ENCODE measurements around the gene BORCS8. TPM values are rescaled to one million over a fixed set of nuclear protein-coding genes. Genes with fewer than 3 reads are reported as not detected.
"Not testable (repeated sequence)": the region's sequence is repeated elsewhere in the genome, so short reads cannot be mapped to it uniquely, and the experiment has no call there.

The BORCS8 gene
- polyA plus RNA-seq, 2 of the 4 experiments (the other 2 are of a cell fraction) = 9.1 to 10.6 TPM

DNA sequence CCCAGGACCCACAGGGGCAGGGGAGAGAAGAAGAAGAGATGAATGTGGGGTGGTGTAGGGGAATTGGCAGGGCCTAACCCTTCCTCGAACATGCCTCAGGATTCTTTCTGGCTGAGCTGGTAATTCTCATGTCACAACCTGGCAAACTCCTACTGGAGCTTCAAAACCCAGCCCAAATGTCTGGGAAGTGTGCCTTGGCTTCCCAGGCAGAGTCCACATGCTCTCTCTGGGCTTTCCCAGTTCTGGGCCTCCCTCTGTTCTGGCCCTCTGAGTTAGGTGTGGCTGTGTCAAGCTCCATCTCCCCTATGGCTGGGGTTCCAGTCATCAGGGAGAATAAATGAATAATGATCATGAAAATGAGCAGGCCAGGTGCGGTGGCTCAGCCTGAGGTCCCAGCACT is 42.5 kb downstream of the BORCS8 start:
- WGBS (ENCODE audit: missing lambda C conversion rate) = 58% methylated on average over 2 of the region's 2 CpGs
- FAIRE-seq (no peak), ATAC-seq (no peak), DNase-seq (ENCODE audit: low read depth in 1 of 2, low spot score in 1 of 2) (no peak)
- H3K9me3 ChIP-seq = no peaks in the 10 kb centered on the region
- H3K27ac ChIP-seq = no peak overlapping the region
- no peaks in the 10 kb centered on the region for H3K4me1 ChIP-seq
- H3K4me2 ChIP-seq = no peak overlapping the region
- CTCF ChIA-PET = interaction anchor here (1.8 kb wide), 1 partner anchor 25 kb away, joined by 7 read pairs; no protein-coding TSS in a partner anchor
- POLR2A ChIA-PET = no interaction called here
- TF ChIP-seq RNF2 (IDR thresholded peaks at IDR 0.05; ENCODE audit: borderline replicate concordance, low read depth) (no peak), PHF8 (IDR thresholded peaks at IDR 0.05; ENCODE audit: borderline replicate concordance, low read depth) (no peak), RCOR1 (IDR thresholded peaks at IDR 0.05; ENCODE audit: low read depth, low read length) (no peak), GATA3 (IDR thresholded peaks at IDR 0.05; ENCODE audit: borderline replicate concordance) (no peak), HEYL (CRISPR knock-in tag; IDR thresholded peaks at IDR 0.05) (no peak)
- TF ChIP-seq, protein P1, sequence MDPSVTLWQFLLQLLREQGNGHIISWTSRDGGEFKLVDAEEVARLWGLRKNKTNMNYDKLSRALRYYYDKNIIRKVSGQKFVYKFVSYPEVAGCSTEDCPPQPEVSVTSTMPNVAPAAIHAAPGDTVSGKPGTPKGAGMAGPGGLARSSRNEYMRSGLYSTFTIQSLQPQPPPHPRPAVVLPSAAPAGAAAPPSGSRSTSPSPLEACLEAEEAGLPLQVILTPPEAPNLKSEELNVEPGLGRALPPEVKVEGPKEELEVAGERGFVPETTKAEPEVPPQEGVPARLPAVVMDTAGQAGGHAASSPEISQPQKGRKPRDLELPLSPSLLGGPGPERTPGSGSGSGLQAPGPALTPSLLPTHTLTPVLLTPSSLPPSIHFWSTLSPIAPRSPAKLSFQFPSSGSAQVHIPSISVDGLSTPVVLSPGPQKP (IDR thresholded peaks at IDR 0.05; ENCODE audit: low read depth, low read length) = no peak
- TF ChIP-seq, protein P2, sequence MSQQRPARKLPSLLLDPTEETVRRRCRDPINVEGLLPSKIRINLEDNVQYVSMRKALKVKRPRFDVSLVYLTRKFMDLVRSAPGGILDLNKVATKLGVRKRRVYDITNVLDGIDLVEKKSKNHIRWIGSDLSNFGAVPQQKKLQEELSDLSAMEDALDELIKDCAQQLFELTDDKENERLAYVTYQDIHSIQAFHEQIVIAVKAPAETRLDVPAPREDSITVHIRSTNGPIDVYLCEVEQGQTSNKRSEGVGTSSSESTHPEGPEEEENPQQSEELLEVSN (IDR thresholded peaks at IDR 0.05; ENCODE audit: borderline replicate concordance, low read depth) = no peak
- H3K4me3 ChIP-seq = no peak overlapping the region

DNA sequence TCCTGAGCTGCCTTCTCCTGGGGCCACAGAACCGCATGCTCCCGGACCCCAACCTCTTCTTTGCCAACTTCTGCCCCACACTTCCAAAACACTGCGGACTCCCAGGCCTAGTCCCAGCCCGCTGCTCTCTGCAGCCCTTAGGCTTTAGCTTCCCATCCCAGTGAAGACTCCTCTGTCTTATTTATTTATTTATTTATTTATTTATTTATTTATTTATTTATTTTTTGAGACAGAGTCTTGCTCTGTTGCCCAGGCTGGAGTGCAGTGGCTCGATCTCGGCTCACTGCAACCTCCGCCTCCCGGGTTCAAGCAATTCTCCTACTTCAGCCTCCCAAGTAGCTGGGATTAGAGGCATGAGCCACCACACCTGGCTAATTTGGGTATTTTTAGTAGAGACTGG is 43.4 kb downstream of the BORCS8 start:
- FAIRE-seq; POLR2A ChIA-PET; DNase-seq (ENCODE audit: low read depth in 1 of 2, low spot score in 1 of 2); H3K4me1 ChIP-seq; H3K4me2 ChIP-seq; H3K9me3 ChIP-seq; ATAC-seq; H3K4me3 ChIP-seq; H3K27ac ChIP-seq: not testable (repeated sequence)
- CTCF ChIA-PET = interaction anchor here (1.4 to 2.3 kb wide), 4 partner anchors 9 to 342 kb away, joined by 4 to 11 read pairs (median 8); no protein-coding TSS in a partner anchor
- 93% methylated on average over 8 of the region's 8 CpGs for WGBS (ENCODE audit: missing lambda C conversion rate)
- peak; percentile 74 for TF ChIP-seq ZC3H11A (IDR thresholded peaks at IDR 0.05)

DNA sequence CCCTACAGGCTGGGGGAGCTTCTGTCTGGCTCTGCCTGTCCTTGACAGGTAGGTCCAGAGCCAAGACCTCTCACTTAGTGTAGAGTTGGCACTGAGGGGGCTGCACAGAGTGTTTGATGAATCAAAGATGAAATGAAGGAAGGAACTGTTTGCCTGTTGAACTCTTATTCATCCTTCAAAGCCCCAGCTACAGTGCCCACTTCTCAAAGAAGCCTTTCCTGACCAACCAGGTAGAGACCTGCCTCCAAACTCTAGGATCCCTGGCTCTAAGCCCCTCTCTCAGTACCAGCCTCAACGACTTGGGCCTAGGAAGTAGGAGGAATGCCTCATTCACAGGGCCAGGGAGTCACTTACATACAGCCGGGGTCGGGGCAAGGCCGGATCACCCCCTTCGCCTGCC is 44.6 kb downstream of the BORCS8 start:
- CTCF ChIA-PET = interaction anchor here (0.5 to 2.8 kb wide), 11 partner anchors 8 to 343 kb away, joined by 3 to 21 read pairs (median 4); no protein-coding TSS in a partner anchor
- no peak for ATAC-seq

DNA sequence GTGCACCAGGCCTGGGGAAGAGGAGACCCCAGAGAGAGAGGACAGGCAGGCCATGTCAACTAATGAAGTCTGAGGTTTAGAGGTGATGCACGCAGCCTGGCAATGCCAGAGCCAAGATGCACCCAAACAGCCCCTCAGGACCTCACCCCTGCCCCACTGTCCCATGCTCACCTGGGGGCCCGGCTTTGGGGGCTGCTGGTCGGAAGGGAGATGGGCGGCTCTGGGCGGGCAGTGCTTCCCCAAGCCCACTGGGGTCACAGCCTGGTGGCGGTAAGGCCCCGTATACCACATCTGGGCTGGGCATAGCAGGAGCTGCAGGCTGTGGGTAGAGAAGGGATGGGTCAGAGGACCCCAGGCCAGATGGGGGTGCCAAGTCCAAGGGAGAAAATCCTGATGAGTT is 45.1 kb downstream of the BORCS8 start:
- ChIA-PET CTCF (interaction anchor here (0.5 to 2.8 kb wide), 12 partner anchors 9 to 343 kb away, joined by 3 to 21 read pairs (median 5); no protein-coding TSS in a partner anchor), POLR2A (no interaction called here)
- DNase-seq (ENCODE audit: low read depth in 1 of 2, low spot score in 1 of 2) (no peak), FAIRE-seq (no peak), ATAC-seq (no peak)
- H3K9me3 ChIP-seq = no peaks in the 10 kb centered on the region
- WGBS (ENCODE audit: missing lambda C conversion rate) = 100% methylated on average over 1 of the region's 7 CpGs
- H3K4me2 ChIP-seq = no peak overlapping the region
- H3K4me1 ChIP-seq = no peaks in the 10 kb centered on the region
- H3K4me3 ChIP-seq = no peak overlapping the region
- no peak overlapping the region for H3K27ac ChIP-seq
- no peak for TF ChIP-seq CHD4 (IDR thresholded peaks at IDR 0.05; ENCODE audit: borderline replicate concordance)
- no peak for TF ChIP-seq BHLHE40 (IDR thresholded peaks at IDR 0.05; ENCODE audit: low read depth, low read length)
- TF ChIP-seq ZNF302 (CRISPR knock-in tag; IDR thresholded peaks at IDR 0.05) = no peak
- TF ChIP-seq, protein P3, sequence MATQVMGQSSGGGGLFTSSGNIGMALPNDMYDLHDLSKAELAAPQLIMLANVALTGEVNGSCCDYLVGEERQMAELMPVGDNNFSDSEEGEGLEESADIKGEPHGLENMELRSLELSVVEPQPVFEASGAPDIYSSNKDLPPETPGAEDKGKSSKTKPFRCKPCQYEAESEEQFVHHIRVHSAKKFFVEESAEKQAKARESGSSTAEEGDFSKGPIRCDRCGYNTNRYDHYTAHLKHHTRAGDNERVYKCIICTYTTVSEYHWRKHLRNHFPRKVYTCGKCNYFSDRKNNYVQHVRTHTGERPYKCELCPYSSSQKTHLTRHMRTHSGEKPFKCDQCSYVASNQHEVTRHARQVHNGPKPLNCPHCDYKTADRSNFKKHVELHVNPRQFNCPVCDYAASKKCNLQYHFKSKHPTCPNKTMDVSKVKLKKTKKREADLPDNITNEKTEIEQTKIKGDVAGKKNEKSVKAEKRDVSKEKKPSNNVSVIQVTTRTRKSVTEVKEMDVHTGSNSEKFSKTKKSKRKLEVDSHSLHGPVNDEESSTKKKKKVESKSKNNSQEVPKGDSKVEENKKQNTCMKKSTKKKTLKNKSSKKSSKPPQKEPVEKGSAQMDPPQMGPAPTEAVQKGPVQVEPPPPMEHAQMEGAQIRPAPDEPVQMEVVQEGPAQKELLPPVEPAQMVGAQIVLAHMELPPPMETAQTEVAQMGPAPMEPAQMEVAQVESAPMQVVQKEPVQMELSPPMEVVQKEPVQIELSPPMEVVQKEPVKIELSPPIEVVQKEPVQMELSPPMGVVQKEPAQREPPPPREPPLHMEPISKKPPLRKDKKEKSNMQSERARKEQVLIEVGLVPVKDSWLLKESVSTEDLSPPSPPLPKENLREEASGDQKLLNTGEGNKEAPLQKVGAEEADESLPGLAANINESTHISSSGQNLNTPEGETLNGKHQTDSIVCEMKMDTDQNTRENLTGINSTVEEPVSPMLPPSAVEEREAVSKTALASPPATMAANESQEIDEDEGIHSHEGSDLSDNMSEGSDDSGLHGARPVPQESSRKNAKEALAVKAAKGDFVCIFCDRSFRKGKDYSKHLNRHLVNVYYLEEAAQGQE (IDR thresholded peaks at IDR 0.05) = no peak
- no peak for TF ChIP-seq EHMT2 (IDR thresholded peaks at IDR 0.05; ENCODE audit: low read depth)
- TF ChIP-seq ESRRA (IDR thresholded peaks at IDR 0.05; ENCODE audit: borderline replicate concordance, low read length) = no peak
- TF ChIP-seq, protein P4, sequence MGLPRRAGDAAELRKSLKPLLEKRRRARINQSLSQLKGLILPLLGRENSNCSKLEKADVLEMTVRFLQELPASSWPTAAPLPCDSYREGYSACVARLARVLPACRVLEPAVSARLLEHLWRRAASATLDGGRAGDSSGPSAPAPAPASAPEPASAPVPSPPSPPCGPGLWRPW (IDR thresholded peaks at IDR 0.05) = no peak
- no peak for TF ChIP-seq CEBPB (IDR thresholded peaks at IDR 0.05)
- TF ChIP-seq KDM5A (IDR thresholded peaks at IDR 0.05) = no peak
- TF ChIP-seq CBX8 (IDR thresholded peaks at IDR 0.05) = no peak

More for the DNA sequence above, 44.6 kb downstream of the BORCS8 start:
- WGBS (ENCODE audit: missing lambda C conversion rate) = 78% methylated on average over 5 of the region's 5 CpGs
- H3K4me1 ChIP-seq = no peaks in the 10 kb centered on the region
- DNase-seq (ENCODE audit: low read depth in 1 of 2, low spot score in 1 of 2) (no peak), FAIRE-seq (no peak)
- no peak overlapping the region for H3K27ac ChIP-seq
- H3K4me3 ChIP-seq = no peak overlapping the region
- TF ChIP-seq EHMT2 (IDR thresholded peaks at IDR 0.05; ENCODE audit: low read depth) (no peak), GATA3 (IDR thresholded peaks at IDR 0.05; ENCODE audit: borderline replicate concordance) (no peak), KDM1A (IDR thresholded peaks at IDR 0.05; ENCODE audit: low read depth) (no peak), NPAS2 (CRISPR knock-in tag; IDR thresholded peaks at IDR 0.05; ENCODE audit: borderline replicate concordance) (no peak), HOXA7 (CRISPR knock-in tag; IDR thresholded peaks at IDR 0.05) (no peak), CHD4 (IDR thresholded peaks at IDR 0.05; ENCODE audit: borderline replicate concordance) (no peak), ZSCAN20 (CRISPR knock-in tag; IDR thresholded peaks at IDR 0.05) (no peak)
- TF ChIP-seq, protein P5, sequence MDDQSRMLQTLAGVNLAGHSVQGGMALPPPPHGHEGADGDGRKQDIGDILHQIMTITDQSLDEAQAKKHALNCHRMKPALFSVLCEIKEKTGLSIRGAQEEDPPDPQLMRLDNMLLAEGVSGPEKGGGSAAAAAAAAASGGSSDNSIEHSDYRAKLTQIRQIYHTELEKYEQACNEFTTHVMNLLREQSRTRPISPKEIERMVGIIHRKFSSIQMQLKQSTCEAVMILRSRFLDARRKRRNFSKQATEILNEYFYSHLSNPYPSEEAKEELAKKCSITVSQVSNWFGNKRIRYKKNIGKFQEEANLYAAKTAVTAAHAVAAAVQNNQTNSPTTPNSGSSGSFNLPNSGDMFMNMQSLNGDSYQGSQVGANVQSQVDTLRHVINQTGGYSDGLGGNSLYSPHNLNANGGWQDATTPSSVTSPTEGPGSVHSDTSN (IDR thresholded peaks at IDR 0.05) = no peak
- TF ChIP-seq, protein P6, sequence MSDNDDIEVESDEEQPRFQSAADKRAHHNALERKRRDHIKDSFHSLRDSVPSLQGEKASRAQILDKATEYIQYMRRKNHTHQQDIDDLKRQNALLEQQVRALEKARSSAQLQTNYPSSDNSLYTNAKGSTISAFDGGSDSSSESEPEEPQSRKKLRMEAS (IDR thresholded peaks at IDR 0.05) = no peak
- POLR2A ChIA-PET = no interaction called here
- H3K9me3 ChIP-seq = no peaks in the 10 kb centered on the region
- H3K4me2 ChIP-seq = no peak overlapping the region

Data from A549 (cell line).